HEK293 (cell line): ENCODE results near the gene DRC1.

Source experiments
- CTCF ChIA-PET: fragments of 350-600 bp; formaldehyde crosslinking; extraction: SDS; loops from one replicate; lab custom pipeline; 2021; ENCODE audit warnings: antibody characterized with exemption; lab: Yijun Ruan, JAX
- POLR2A ChIA-PET: fragments of 300-600 bp; formaldehyde crosslinking; extraction: SDS; loops from one replicate; lab custom pipeline; 2020; ENCODE audit warnings: antibody characterized with exemption, inconsistent platforms; lab: Yijun Ruan, JAX
- H3K27ac ChIP-seq: fragments of 200-500 bp; sonication (Bioruptor generic); 2 replicates; pipeline ENCODE4 v1.5.1; 2014; ENCODE audit warnings: low read depth, low read length, control low read depth, inconsistent platforms; ENCODE audit errors: extremely low read depth
- H3K36me3 ChIP-seq, 2 experiments: fragments of 200-500 bp in 1 of 2; sonication (Bioruptor generic) in 1 of 2; 1 replicate in 1 of 2; 2 replicates in 1 of 2; pipeline ENCODE4 v1.5.1; 2014 to 2017; ENCODE audit warnings: inconsistent platforms in 2 of 2, low read length in 2 of 2; ENCODE audit not compliant: control insufficient read depth in 2 of 2, insufficient read depth in 1 of 2
- H3K4me1 ChIP-seq: fragments of 200-500 bp; sonication (Bioruptor generic); 2 replicates; pipeline ENCODE4 v1.5.1; 2014; ENCODE audit warnings: mild to moderate bottlenecking, low read length, inconsistent platforms; ENCODE audit not compliant: control insufficient read depth, insufficient read depth
- H3K4me3 ChIP-seq: 2 replicates; pipeline ENCODE4 v1.5.1; 2011; ENCODE audit warnings: low read depth, mild to moderate bottlenecking, control low read depth, low read length, moderate library complexity
- H3K9me3 ChIP-seq: fragments of 200-500 bp; sonication (Bioruptor generic); 2 replicates; pipeline ENCODE4 v1.5.1; 2014; ENCODE audit warnings: low read depth, low read length, inconsistent platforms; ENCODE audit not compliant: control insufficient read depth, insufficient read depth
- EGR2 ChIP-seq: fragments of 450-650 bp; formaldehyde crosslinking; IDR thresholded peaks from 2 replicates; pipeline ENCODE4 v1.5.1; 2016; ENCODE audit warnings: low read depth, missing biosample characterization, missing genetic modification characterization
- MZF1 ChIP-seq: fragments of 450-650 bp; formaldehyde crosslinking; IDR thresholded peaks from 2 replicates; pipeline ENCODE4 v1.5.1; 2017; ENCODE audit warnings: missing biosample characterization, missing genetic modification characterization, borderline replicate concordance
- PRDM10 ChIP-seq: fragments of 450-650 bp; formaldehyde crosslinking; IDR thresholded peaks from 2 replicates; pipeline ENCODE4 v1.5.1; 2016; ENCODE audit warnings: missing biosample characterization, missing genetic modification characterization
- ZFHX2 ChIP-seq: fragments of 450-650 bp; formaldehyde crosslinking; conservative IDR thresholded peaks from 2 replicates; pipeline ENCODE4 v1.5.1; 2016; ENCODE audit warnings: missing biosample characterization, missing genetic modification characterization
- ZFP3 ChIP-seq: fragments of 450-650 bp; formaldehyde crosslinking; IDR thresholded peaks from 2 replicates; pipeline ENCODE4 v1.5.1; 2016; ENCODE audit warnings: low read depth, missing biosample characterization, missing genetic modification characterization
- ZNF18 ChIP-seq: fragments of 450-650 bp; formaldehyde crosslinking; IDR thresholded peaks from 2 replicates; pipeline ENCODE4 v1.5.1; 2016; ENCODE audit warnings: missing biosample characterization, missing genetic modification characterization
- ZNF223 ChIP-seq: fragments of 450-650 bp; formaldehyde crosslinking; IDR thresholded peaks from 2 replicates; pipeline ENCODE4 v1.5.1; 2016; ENCODE audit warnings: missing biosample characterization, missing genetic modification characterization
- ZNF266 ChIP-seq: fragments of 450-650 bp; formaldehyde crosslinking; IDR thresholded peaks from 2 replicates; pipeline ENCODE4 v1.5.1; 2016; ENCODE audit warnings: missing biosample characterization, missing genetic modification characterization, low read depth
- ZNF530 ChIP-seq: fragments of 450-650 bp; formaldehyde crosslinking; IDR thresholded peaks from 2 replicates; pipeline ENCODE4 v1.5.1; 2016; ENCODE audit warnings: low read depth, missing biosample characterization, missing genetic modification characterization
- ZSCAN18 ChIP-seq: fragments of 450-650 bp; formaldehyde crosslinking; IDR thresholded peaks from 2 replicates; pipeline ENCODE4 v1.5.1; 2016; ENCODE audit warnings: missing biosample characterization, missing genetic modification characterization
- ZSCAN4 ChIP-seq: fragments of 450-650 bp; formaldehyde crosslinking; IDR thresholded peaks from 2 replicates; pipeline ENCODE4 v1.5.1; 2017; ENCODE audit warnings: missing biosample characterization, missing genetic modification characterization

Gene DRC1

GRCh38 chr2:26481706-26482105 is 80.0 kb downstream of the DRC1 start (continued):
- TF ChIP-seq PRDM10 (tag by site-specific recombination) = no peak
- TF ChIP-seq, all 188 proteins: peak for 0

GRCh38 chr2:26482211-26483026 is 80.7 kb downstream of the DRC1 start:
- Histone ChIP-seq H3K36me3 (no peaks in the 10 kb centered on the region), H3K4me1 (no peaks in the 10 kb centered on the region), H3K27ac (no peak overlapping the region), H3K4me3 (no peak overlapping the region), H3K9me3 (no peaks in the 10 kb centered on the region)
- ChIA-PET POLR2A (no interaction called here), CTCF (interaction anchor here (0.6 to 1.3 kb wide), 3 partner anchors 13 to 166 kb away, joined by 3 to 5 read pairs (median 4); no protein-coding TSS in a partner anchor)
- no peak for TF ChIP-seq ZNF266
- TF ChIP-seq ZFHX2 (tag by site-specific recombination) = peak; percentile 98
- TF ChIP-seq ZSCAN4 = peak; percentile 46; the same call in 1 of the 2 replicates
- peak; percentile 92 for TF ChIP-seq ZNF18 (tag by site-specific recombination)
- peak; percentile 98 for TF ChIP-seq EGR2 (tag by site-specific recombination)

GRCh38 chr2:26483027-26483326 is 81.3 kb downstream of the DRC1 start:
- H3K9me3 ChIP-seq = no peaks in the 10 kb centered on the region
- no peak overlapping the region for H3K4me3 ChIP-seq
- ChIA-PET POLR2A (no interaction called here), CTCF (interaction anchor here (0.6 to 1.3 kb wide), 2 partner anchors 14 to 95 kb away, joined by 3 to 4 read pairs; no protein-coding TSS in a partner anchor)
- no peaks in the 10 kb centered on the region for H3K4me1 ChIP-seq
- no peak overlapping the region for H3K27ac ChIP-seq
- TF ChIP-seq MZF1 (tag by site-specific recombination) (no peak), ZFP3 (tag by site-specific recombination) (no peak), ZNF530 (no peak), ZNF18 (tag by site-specific recombination) (peak; percentile 55; the same call in 1 of the 2 replicates), ZNF223 (tag by site-specific recombination) (no peak), ZSCAN18 (tag by site-specific recombination) (no peak)
- H3K36me3 ChIP-seq = no peaks in the 10 kb centered on the region
